IPS-18c (cell line): Measurements from ENCODE around the gene FAM181B.

Experiments used
- H3K4me3 ChIP-seq: 2 replicates; pipeline ENCODE4 v1.7.0; 2013; ENCODE audit warnings: low read depth, mild to moderate bottlenecking, low read length, moderate library complexity; ENCODE audit not compliant: insufficient read depth
- H3K9me3 ChIP-seq: one replicate; pipeline ENCODE4 v1.6.1; 2013; ENCODE audit warnings: mild to moderate bottlenecking, low read length, moderate library complexity; ENCODE audit not compliant: control insufficient read depth, insufficient read depth

FAM181B gene

GRCh38 chr11:82733444-82734119 lies at the start of gene FAM181B:
FAM181B (minus strand) TSS chr11:82733864; CDS start chr11:82733729, 135 bp downstream.
- H3K4me3 ChIP-seq, result peak within 1 kb of the TSS; percentile 63
- H3K9me3 ChIP-seq, result peaks cover 2% of the 10 kb centered on the region

- Histone ChIP-seq H3K4me3 (no peak overlapping the region), H3K9me3 (no peaks in the 10 kb centered on the region)
Measured at GRCh38 chr11:82782825-82783374, 49.2 kb upstream of the FAM181B start.

GRCh38 chr11:82778776-82779175 lies 45.1 kb upstream of the FAM181B start:
- no peak overlapping the region for H3K4me3 ChIP-seq
- no peaks in the 10 kb centered on the region for H3K9me3 ChIP-seq

- H3K4me3 ChIP-seq, result no peak overlapping the region
- H3K9me3 ChIP-seq, result no peaks in the 10 kb centered on the region
Measured at GRCh38 chr11:82776377-82776776, 42.7 kb upstream of the FAM181B start.

- H3K9me3 ChIP-seq, result no peaks in the 10 kb centered on the region
- no peak overlapping the region for H3K4me3 ChIP-seq
Measured at GRCh38 chr11:82775736-82776346, 42.2 kb upstream of the FAM181B start.

- Histone ChIP-seq H3K9me3 (no peaks in the 10 kb centered on the region), H3K4me3 (no peak overlapping the region)
Measured at GRCh38 chr11:82775218-82775617, 41.6 kb upstream of the FAM181B start.

- no peaks in the 10 kb centered on the region for H3K9me3 ChIP-seq
- H3K4me3 ChIP-seq, result no peak overlapping the region
Measured at GRCh38 chr11:82771781-82772180, 38.1 kb upstream of the FAM181B start.

- H3K4me3 ChIP-seq, result no peak overlapping the region
- H3K9me3 ChIP-seq, result no peaks in the 10 kb centered on the region
Measured at GRCh38 chr11:82767123-82767522, 33.5 kb upstream of the FAM181B start.

- no peak overlapping the region for H3K4me3 ChIP-seq
Measured at GRCh38 chr11:82765466-82766034, 31.9 kb upstream of the FAM181B start.

GRCh38 chr11:82763167-82763566 lies 29.5 kb upstream of the FAM181B start:
- Histone ChIP-seq H3K9me3 (no peaks in the 10 kb centered on the region), H3K4me3 (no peak overlapping the region)

More at GRCh38 chr11:82765466-82766034, 31.9 kb upstream of the FAM181B start:
- no peaks in the 10 kb centered on the region for H3K9me3 ChIP-seq

- Histone ChIP-seq H3K9me3 (no peaks in the 10 kb centered on the region), H3K4me3 (no peak overlapping the region)
Measured at GRCh38 chr11:82759649-82760048, 26.0 kb upstream of the FAM181B start.

GRCh38 chr11:82757660-82758357 lies 24.1 kb upstream of the FAM181B start:
- Histone ChIP-seq H3K9me3 (no peaks in the 10 kb centered on the region), H3K4me3 (no peak overlapping the region)

GRCh38 chr11:82756765-82757639 lies 23.3 kb upstream of the FAM181B start:
- Histone ChIP-seq H3K4me3 (no peak overlapping the region), H3K9me3 (no peaks in the 10 kb centered on the region)

- H3K4me3 ChIP-seq, result no peak overlapping the region
- H3K9me3 ChIP-seq, result no peaks in the 10 kb centered on the region
Measured at GRCh38 chr11:82754410-82754809, 20.7 kb upstream of the FAM181B start.

- no peaks in the 10 kb centered on the region for H3K9me3 ChIP-seq
- no peak overlapping the region for H3K4me3 ChIP-seq
Measured at GRCh38 chr11:82753921-82754320, 20.3 kb upstream of the FAM181B start.

- H3K4me3 ChIP-seq, result no peak overlapping the region
- H3K9me3 ChIP-seq, result no peaks in the 10 kb centered on the region
Measured at GRCh38 chr11:82752801-82753200, 19.1 kb upstream of the FAM181B start.

- Histone ChIP-seq H3K9me3 (no peaks in the 10 kb centered on the region), H3K4me3 (no peak overlapping the region)
Measured at GRCh38 chr11:82750643-82751139, 17.0 kb upstream of the FAM181B start.
